NCI-H748 (cell line): Measurements from ENCODE around the gene KCMF1.

Experiments
- DNase-seq: peaks from one replicate; lab custom pipeline; 2025; ENCODE audit not compliant: unreplicated experiment; lab: John Stamatoyannopoulos, UW

KCMF1 gene

DNA sequence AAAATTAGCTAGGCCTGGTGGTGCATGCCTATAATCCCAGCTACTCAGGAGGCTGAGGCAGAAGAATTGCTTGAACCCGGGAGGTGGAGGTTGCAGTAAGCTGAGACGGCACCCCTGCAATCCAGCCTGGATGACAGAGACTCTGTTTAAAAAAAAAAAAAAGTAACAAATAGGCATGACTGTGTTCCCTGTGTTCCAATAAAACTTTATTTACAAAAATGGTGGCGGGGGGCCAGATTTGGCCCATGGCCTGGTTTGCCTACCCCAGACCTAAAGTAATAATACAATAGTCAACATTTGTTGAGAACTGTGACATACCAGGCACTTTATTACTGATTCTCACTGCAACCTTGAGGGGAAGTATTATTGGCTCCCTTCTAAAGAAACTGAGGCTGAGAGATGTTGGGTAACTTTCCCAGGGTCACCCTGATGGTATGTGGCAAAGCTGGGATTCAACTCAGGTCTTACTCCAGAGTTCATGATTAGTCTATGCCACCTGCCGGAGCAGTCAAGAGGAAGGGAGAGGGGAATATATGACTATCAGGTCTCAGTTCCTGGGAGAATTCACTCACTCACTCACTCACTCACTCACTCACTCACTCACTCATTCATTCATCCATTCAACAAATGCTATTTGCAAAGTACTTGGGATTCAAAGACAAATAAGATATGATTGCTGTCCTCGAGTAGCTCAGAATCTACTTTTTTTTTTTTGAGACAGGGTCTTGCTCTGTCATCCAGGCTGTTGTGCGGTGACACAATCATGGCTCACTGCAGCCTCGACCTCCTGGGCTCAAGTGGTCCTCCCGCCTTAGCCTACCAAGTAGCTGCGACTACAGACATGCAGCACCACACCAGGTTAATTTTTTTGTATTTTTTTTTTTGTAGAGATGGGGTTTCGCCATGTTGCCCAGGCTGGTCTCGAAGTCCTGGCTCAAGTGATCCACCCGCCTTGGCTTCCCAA is 14.3 kb upstream of the KCMF1 start:
- no peak for DNase-seq

DNA sequence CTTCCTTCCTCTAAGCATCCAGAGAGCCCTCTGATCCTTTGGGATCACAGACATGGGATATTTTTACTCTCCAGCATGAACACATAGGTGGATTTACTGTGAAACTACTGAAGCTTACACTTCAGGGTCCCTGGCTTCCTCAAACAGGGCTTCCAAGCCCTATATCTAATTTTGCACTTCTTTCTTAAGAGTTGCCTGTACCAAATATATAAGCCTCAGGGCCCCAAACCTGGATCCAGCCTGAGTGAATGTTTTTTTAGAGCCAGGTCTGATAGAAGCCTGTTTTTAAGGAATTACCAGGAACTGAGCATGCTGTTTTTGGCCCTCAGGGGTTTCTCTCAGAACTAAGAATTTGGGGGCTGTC is 13.2 kb upstream of the KCMF1 start:
- DNase-seq: no peak

DNA sequence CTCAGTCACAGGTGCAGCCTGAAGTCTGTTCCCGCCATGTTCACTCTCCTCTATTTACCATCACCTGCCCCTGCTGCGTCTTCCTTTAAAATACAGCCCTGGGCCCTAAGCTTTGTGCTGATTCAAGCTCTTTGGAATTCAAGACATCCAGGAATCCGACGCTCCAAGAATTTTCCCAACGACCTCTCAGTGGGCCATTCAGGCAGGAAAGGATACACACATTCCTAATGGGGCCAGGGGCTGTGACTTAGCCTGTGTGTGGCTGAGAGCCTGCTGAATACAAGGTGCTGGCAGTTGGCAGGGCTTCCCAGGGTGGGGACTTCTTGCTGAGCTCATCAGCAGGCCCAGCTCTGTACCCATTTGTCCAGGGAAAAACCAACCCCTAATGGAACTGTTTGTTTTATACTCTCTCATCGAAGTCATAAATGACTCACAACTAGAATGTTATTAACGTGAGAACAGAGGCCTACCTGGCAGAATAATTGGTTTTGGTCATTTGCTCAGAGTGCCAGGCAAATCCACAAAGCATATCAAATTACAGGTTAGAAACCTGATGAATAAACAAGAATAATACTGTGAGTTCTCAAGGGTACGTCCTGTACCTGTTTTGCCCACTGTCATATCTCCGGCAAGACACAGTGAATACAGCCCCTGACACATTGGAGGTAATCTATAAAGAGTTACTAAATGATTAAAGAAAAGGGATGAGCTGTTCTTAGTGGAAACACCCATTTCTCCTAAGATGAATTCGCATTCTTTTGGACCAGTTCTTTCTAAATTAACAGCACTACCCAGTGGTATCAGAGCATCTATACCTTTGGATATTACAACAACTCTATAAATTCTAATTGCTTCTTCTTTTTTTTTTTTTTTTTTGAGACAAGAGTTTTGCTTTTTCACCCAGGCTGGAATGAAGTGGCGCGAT is 12.6 kb upstream of the KCMF1 start:
- peak; percentile 92 for DNase-seq

DNA sequence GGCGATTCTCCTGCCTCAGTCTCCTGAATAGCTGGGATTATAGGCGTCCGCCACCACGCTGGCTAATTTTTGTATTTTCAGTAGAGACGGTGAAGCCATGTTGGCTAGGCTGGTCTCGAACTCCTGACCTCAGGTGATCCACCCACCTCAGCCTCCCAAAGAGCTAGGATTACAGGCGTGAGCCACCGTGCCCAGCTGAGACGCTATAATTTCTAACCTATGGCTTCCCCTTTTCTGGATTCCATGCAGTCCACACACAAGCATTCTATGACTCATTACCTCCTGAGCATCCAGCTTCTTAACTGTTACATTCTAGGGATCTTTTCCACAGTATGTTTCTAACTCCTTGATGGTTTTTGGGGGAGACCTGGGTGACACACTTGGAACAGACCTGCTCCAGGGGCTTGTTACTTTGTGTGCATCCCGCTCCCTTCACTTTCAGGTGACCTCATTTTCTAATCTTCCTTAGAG is 11.8 kb upstream of the KCMF1 start:
- DNase-seq: peak; percentile 3

DNA sequence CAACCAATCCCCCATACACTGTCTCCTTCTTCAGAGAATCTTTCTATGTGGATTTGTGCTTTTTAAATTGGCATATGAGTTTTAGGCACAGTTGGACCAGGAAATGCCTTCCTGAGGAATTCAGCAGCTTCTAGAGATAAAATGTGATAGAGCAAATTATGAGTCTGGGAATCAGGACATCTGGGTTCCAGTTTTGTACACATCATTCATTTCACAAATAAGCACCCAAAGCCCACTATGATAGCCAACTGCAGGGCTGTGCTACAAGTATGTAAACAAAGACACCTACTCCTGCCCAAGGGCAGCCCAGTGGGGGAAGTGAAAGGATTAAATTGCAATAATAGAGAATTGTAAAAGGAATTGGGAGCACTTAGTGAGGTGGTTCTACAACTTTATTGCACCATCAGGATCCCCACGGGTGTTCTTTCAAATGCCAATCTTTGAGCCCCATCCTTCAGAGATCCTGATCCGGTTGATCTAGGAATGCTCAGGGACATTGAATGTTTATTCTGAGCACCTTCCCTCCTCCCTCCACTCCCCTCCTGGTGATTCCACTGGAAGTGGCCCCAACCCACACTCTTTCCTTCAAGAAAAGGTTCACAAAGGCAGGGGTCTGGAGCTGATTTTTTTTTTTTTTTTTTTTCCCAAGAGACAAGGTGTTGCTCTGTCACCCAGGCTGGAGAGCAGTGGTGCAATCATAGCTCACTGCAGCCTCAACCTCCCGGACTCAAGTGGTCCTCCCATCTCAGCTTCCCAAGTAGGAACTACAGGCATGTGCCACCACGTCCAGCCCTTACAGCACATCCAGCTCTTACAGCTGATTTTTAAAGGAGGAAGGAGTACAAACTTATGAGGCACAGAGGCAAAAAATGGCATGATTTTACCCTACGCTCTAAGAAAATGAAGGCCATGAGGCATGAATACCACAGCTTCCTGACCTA is 11.1 kb upstream of the KCMF1 start:
- peak; percentile 31 for DNase-seq

DNA sequence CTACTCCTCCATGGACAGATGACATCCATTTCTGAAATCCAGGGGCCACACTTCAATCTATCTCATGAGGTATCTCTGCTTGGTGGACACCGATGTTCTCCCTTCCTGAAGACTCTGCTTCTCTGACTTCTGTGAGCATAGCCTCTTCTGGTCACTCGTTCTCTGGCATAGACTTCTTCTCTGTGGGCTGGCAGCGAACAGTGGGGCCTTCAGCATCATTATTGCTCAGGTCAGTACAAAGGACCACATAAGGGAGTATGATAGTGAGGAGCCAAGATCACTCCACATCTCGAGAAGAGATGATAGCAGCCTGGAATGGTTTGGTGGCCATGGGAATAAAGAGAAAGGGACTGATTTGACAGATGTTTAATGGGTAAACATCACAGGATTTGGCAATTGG is 8.0 kb upstream of the KCMF1 start:
- no peak for DNase-seq

DNA sequence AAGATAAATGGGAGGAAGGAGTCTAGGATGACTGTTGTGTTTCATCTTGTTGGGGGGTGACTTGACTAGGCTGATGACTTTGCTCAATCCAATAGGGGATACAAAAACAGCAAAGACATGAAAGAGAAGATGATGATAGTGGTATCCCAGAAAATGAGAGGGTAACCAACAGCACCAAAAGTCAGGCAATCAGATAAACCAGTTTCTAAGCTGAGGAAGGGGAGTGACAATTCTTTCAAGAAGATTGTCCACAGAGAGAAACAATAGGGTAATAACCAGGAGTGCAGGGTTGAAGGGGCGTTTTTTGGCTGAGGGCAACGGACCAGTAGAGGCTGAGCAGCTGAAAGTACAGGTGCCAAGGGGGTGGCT is 7.7 kb upstream of the KCMF1 start:
- DNase-seq: no peak

DNA sequence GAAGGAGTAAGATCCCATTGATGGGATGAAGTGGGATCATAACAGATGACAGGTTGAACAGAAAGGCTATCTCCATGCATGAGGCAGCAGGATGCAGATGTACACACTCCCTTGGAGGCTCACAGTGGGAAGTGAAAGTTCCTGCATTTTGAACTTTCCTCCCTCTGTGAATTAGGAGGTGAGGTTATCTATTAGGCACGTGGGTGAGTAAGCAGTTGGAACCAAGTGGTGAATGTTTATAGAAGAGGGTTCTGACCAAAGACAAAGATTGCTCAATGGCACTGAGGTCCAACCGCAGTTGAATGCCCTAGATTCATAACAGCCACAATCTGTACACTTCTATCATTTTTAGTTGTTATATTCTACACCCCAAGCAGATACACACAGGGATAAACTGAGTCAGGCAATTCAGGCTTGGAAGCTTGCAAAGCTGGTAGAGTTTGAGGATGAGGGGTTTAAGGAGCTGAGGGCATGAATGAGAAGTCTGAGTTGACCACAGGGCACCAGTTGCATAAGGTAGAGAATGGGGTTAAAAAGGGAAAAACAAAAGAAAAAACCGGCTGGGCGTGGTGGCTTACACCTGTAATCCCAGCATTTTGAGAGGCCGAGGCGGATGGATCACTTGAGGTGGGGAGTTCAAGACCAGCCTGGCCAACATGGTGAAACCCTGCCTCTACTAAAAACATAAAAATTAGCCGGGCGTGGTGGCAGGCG is 7.1 kb upstream of the KCMF1 start:
- DNase-seq: no peak

DNA sequence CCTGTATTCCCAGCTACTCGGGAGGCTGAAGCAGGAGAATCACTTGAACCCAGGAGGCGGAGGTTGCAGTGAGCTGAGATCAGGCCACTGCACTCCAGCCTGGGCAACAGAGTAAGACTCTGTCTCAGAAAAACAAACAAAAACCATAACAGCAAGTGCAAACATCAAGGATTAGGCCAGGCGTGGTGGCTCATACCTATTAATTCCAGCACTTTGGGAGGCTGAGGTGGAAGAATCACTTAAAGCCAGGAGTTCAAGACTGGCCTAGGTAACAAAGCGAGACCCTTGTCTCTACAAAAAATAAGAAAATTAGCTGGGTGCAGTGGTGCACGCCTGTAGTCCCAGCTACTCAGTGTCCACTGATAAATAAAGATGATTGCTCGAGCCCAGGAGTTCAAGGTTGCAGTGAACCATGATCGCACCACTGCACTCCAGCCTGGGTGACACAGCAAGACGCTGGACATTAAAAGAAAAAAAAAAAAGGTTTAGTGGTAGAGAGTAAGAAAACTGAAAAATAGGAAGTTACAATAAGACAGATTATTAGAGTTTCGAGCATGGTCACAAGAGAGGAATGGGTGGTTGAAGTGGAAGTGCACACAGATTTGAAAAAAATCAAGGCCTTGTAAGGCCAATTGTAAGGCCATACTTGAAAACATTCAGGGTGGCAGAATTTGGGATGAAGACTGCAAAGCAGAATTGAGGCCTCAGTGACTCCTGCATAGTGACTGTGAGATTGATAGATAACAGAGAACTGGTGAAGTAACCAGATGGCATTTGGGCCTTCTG is 6.4 kb upstream of the KCMF1 start:
- DNase-seq: no peak

DNA sequence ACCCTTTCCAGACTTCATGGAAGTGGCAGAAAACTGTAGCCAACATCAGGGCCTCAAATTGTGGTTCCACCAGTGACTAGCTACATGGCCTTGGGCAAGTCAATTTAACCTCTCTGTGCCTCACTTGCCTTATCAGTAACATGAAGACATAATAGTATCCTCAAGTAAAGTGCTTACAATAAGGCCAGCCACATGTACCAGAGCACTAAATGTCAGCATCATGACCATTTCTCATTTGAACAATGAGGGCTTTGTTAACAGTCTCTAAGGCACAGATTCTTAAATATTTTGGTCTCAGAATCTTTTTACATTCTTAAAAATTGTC is 5.8 kb upstream of the KCMF1 start:
- no peak for DNase-seq

DNA sequence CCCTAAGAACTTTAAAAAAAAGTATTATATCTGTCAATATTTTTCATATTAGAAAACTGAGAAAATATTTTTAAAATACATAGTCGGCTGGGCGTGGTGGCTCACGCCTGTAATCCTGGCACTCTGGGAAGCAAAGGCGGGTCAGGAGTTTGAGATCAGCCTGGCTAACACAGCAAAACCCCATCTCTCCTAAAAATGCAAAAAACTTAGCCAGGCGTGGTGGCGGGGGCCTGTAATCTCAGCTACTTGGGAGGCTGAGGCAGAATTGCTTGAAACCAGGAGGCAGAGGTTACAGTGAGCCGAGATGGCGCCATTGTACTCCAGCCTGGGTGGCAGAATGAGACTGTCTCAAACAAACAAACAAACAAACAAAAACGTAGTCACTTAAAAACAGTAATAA is 5.1 kb upstream of the KCMF1 start:
- DNase-seq: no peak

DNA sequence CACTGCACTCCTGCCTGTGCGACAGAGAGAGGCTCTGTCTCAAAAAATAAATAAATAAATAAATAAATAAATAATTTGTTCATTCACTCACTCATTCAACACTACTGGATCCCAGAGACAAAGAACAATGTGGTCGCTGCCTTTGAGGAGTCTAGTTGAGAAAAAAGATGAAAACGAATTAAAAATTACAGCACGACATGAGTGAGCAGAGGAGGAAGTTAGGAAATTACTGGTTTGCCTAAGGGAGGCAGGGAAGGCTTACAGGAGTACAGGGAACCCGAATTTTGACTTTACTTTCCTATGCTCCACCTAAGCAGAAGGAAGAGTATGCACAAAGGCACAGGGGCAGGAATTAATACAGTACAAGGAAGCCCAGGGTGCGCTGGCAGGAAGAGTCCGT is 4.2 kb upstream of the KCMF1 start:
- no peak for DNase-seq

DNA sequence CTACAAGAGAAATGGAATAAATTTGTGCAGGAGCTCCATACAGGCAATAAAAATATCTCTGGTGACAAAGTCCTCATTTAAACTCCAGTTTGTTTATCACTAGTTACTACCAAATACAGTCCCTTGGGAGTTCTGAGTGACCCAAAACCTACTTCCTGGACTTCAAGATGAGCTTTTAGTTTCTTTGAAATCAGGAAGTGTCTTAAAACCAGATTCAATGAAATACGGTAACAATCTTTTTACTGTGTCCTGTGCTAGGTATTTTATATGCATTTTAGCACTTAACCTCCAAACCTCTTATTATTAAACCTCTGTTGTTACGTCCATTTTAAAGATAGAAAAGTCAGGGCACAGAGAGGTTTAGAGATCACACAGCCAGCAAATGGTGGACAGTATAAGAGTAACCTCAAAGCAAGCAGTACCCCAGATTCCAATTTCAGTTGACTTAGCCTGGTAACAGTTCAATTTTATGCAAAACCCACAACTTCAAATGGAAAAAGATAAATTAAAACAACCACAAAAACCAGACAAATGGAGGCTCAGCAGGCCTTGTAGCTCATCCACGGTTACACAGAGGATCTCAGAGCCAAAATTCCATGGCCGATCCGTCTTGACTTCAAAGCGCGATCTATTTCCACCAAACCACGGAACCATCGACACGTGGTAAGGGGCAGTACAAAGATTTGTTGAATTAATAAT is 1.3 kb upstream of the KCMF1 start:
- peak; percentile 43 for DNase-seq

DNA sequence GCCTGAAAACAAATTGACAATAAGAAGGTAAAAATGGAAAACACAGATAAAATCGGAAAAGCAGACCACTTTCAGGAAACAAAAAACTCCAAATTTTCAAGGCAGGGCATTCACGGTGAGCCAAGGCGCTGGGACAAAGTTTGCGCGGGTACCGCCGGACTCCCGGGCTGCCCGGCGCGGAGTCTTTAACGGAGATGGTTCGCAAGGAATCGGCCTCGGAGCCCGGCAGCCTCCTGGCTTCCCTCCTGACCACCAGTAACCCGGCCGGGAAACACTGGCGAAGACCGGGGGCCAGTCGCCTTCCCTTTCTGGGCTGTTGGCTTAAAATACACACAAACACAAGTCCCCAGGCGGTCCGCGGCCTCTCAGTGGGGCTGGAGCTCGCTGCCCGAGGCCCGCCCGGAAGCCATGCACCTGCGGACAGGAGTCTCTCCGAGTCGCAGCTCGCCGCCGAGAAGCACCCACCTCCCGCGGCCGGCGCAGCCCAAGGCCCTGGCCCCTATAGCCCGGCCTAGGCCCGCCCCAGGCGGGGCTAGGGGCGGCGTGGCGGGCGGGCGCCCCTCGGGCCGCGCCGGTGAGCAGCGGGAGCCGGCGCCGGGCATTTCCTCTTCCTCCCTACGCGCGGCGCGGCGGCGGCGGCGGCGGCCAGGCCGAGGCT is 622 bp upstream of the KCMF1 start:
- peak; percentile 67 for DNase-seq

DNA sequence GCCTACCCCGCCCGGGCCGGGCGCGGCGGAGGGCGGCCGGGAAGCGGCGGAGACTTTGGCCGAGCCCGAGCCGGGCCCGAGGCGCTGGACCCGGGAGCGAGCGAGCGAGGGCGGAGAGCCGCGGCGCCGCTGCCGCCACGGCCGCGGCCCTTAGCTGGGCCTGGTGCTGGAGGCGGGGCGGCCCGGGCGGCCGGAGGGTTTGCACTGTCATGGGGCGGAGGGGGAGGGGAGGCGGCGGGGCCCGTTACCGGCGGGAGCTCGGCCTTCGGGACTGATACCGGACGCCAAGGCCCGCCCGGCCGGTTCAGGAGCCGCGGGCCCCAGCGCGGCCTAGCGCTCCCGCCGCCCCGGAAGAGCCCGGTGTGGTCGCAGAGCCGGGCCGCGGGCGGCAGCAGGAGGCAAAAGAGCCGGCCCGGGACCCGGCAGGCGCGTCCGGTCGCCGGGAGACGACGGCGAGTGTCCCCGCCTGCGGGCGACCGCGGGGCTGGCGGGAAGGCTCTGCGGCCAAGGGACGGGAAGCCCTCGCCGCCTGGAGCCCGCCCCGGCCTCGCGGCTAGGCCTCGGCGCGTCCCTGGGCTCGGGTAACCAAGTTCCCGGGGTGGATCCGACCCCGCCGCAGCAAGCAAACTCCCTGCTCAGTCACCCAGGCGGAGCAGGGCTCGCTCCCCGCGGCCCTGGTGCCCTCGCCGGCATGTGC is 697 bp downstream of the KCMF1 start:
- DNase-seq: peak; percentile 49

DNA sequence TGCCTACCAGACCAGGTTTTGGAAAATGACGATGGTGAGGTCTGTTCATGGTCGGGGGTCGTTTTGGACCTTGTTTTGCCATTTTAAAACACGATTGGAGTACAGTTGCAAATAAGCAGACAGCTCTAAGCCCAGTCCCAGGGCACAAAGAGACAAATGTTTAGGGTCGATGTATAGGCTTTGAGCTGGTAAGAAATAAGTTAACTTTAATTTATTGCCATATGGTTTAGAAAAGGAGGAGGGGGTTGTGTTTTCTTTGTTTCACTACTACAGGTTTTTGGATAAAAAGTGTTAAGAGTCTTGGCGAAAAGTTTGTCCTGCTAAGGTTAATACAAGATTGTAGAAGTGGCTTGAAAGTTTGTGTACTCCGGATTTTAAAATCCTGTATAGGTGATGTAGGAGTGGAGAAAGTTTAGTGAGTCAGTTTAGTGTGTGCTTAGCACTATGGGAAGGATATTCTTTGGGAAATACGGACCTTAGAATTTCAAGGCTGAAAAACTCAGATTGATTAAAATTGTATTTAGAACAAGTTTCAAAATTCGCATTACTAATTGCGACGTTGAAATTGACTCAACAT is 1.3 kb downstream of the KCMF1 start:
- DNase-seq: no peak

DNA sequence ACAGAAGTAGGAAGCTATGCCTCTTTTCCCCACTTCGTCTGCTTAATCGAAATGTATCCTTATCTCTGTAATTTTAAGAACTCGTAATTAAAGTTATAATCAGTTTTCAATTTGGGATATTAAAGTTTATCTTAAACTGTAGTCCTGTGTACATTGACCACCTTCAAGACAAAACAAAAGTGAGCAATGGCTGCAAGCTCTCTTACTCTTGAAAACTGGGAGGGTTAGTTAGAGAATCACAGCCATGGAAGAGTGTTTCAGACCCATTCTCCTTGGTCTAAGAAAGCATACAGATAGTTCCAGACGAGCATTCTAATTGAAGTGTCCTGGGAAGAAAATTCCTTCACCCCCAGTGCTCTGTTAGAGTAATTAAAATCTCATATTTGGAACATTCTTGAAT is 2.0 kb downstream of the KCMF1 start:
- no peak for DNase-seq
